Activated CD4-positive, alpha-beta T cell treated with anti-CD3 and anti-CD28 coated beads, Interleukin-2, amount 50 U/mL, for 48 hours (primary cell): Measurements from ENCODE around the gene LEAP2.

Experiments
- DNase-seq, 2 experiments: peaks; one replicate each; pipeline ENCODE4 v3.0.0-alpha.2; 2020

The LEAP2 gene

GRCh38 chr5:132884548-132884947 is 11.1 kb downstream of the LEAP2 start:
- no peak for DNase-seq

DNA sequence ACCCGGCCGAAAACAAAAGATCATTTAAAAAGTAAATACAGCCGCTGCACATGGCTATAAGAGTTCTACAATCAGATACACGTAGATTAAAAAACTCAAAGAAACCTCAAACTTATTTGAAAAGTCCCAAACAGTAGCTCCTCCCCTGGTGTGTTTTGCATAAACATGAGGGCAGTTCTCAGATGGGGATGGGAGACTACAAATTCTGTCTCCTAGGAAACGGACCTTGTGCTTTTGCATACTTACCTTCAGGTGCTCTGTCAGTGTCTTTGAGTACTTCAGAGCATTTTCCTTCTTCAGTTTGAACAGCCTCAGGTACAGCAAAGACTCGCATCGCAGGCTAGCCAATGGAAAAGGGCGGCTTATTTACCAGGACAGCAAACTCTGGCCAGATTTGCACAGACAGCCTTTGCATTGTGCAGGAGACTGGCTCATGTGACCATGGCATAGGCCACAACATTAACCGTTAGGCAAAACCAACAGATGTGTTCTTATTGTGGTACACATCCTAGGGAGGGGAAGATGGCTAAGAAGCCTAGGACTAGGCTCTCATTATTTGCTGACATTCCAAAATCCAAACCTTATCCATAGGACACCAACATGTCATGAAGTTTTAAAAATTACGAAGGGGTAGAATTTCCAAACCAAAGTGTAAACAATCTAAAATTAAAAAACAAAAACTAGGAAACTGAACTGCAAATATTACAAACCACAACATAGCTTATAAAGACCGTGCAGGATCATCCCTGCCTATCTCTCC is 12.8 kb downstream of the LEAP2 start:
- no peak for DNase-seq

- no peak for DNase-seq
Observed at GRCh38 chr5:132887283-132887682, 13.8 kb downstream of the LEAP2 start.

DNA sequence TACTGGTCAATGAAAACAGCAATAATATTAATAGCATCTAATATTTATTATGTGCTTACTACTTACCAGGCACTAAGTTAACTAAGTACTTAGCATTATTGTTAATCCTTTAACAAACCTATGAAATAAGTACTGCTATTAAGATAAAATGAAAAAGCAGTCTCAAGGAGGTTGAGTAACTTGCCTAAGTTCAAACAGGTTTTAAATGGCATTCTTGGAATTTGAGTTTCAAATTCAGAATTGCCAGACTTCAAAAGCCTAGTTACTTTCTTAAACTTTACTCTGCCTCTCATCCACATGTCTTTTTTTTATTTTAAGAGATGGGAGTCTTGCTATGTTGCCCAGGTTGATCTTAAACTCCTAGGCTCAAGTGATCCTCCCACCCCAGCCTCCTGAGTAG is 16.0 kb downstream of the LEAP2 start:
- no peak for DNase-seq

DNA sequence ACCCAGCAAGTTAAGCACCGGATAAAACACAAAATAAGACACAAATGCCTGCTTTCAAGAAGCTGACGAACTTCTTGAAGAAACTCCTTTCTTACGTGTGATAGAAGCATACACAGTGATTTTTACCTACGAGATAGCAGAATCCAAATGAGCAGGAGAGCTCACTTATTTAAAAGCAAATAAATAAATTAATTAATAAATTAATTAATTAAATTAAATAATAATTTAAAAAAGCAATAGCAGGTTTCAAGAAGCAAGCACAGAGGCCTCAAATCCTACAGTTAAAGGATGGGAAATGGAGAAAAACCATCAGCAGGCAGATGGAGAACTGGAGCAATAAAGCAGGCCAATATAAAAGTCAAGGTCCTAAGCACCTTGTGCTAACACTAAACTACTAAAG is 17.3 kb downstream of the LEAP2 start:
- DNase-seq = no peak

GRCh38 chr5:132895719-132896305 is 22.3 kb downstream of the LEAP2 start:
- DNase-seq = no peak

- DNase-seq = no peak
Observed at GRCh38 chr5:132896685-132897084, 23.2 kb downstream of the LEAP2 start.

GRCh38 chr5:132898094-132898493 is 24.6 kb downstream of the LEAP2 start:
- no peak for DNase-seq

DNA sequence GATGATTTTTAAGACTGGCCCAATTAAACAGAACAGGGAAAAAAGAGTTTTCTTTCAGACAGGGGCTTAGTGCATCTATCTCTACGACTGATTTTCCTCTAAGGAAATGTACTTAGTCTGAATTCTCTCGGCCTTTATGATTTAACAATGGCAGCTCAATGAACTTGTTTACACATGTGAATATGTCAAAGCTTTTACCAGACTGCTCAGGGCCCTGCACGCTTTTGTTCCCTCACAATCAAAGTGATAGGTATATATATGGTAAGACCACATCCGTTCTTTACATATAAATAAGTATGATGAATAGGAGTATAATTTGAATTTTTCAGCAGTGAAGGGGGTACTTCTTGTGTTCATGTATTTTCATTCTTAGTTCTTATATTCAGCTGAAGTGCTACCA is 27.6 kb downstream of the LEAP2 start:
- no peak for DNase-seq

DNA sequence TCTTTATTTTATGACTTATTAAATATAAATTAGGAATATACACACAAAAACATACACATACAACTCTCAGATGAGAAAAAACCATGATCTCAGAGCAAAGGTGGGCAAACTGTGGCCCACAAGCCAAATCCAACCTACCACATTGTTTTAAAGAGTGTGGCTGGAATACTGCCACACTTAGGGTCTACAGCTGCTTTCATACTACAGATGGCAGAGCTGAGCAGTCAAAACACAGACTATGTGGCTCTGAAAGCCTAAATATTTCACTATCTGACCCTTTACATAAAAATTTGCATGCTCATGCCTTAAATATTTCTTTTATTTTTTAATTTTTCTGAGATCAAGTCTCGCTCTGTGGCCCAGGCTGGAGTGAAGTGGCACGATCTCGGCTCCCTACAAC is 28.3 kb downstream of the LEAP2 start:
- DNase-seq = no peak

- no peak for DNase-seq
Observed at GRCh38 chr5:132905938-132906337, 32.5 kb downstream of the LEAP2 start.

GRCh38 chr5:132907161-132907560 is 33.7 kb downstream of the LEAP2 start:
- DNase-seq = no peak

DNA sequence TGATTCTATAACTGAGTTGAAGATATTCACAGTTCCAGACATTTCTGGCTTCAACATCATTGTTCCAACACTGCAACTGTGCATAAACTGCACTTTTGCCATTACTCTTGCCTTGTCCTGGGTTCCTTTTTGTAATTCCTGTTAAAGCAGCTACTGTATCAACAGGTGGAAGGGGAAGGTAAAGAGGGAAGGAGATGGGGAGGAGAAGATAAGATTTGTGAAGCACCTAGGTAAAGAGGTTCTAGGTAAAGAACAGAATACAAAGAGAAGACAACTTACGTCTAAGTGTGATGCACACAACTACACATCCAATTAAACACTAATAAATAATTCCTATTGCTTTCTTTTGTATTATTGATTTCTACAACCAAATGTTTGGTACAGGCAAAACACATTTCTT is 36.2 kb downstream of the LEAP2 start:
- no peak for DNase-seq

DNA sequence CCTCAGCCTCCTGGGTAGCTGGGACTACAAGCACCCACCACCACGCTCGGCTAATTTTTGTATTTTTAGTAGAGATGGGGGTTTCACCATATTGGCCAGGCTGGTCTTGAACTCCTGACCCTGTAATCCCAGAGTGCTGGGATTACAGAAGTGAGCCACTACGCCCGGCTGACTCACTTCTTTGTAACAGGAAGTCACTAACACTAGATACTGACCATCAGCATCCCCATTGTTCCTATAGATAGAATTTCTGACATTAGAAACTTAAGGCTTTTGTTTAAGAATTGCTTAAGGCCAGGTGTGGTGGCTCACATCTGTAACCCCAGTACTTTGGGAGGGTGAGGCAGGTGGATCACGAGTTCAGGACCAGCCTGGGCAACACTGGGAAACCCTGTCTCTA is 42.2 kb downstream of the LEAP2 start:
- no peak for DNase-seq

- no peak for DNase-seq
Observed at GRCh38 chr5:132916086-132916485, 42.6 kb downstream of the LEAP2 start.
